ENCODE measurements around the gene PAQR5. TPM values are rescaled to one million over a fixed set of nuclear protein-coding genes. Genes with fewer than 3 reads are reported as not detected.

PAQR5 gene
- total and polyA plus RNA-seq, 7 donors = 0.08 to 0.39 (median 0.17) TPM; not detected in 1

GRCh38 chr15:69384626-69385598 lies 86.2 kb downstream of the PAQR5 start:
- no peak for DNase-seq
- no peak overlapping the region for H3K4me3 ChIP-seq
- ATAC-seq = no peak

GRCh38 chr15:69385831-69386230 lies 87.1 kb downstream of the PAQR5 start:
- H3K27ac ChIP-seq = no peak overlapping the region
- H3K36me3 ChIP-seq (ENCODE audit: insufficient read depth in 1 of 2, low read depth in 1 of 2) = no peaks in the 10 kb centered on the region
- intact Hi-C loops (cut with DNase I) = no loop called here
- no peak overlapping the region for H3K4me3 ChIP-seq
- WGBS, 3 donors = 94 to 98% (median 95%) methylated on average over 2 of the region's 2 CpGs
- H3K27me3 ChIP-seq (ENCODE audit: insufficient read depth in 3 of 3, low read length in 2 of 3) = no peaks in the 10 kb centered on the region
- ATAC-seq = no peak
- no peaks in the 10 kb centered on the region for H3K9me3 ChIP-seq
- DNase-seq = no peak
- H3K4me1 ChIP-seq = no peaks in the 10 kb centered on the region
- TF ChIP-seq CTCF (IDR thresholded peaks at IDR 0.05) = no peak

More at GRCh38 chr15:69384626-69385598, 86.2 kb downstream of the PAQR5 start:
- Histone ChIP-seq H3K36me3 (ENCODE audit: insufficient read depth in 1 of 2, low read depth in 1 of 2) (no peaks in the 10 kb centered on the region), H3K27ac (no peak overlapping the region), H3K9me3 (no peaks in the 10 kb centered on the region), H3K27me3 (ENCODE audit: insufficient read depth in 3 of 3, low read length in 2 of 3) (no peaks in the 10 kb centered on the region), H3K4me1 (no peaks in the 10 kb centered on the region)
- intact Hi-C loops (cut with DNase I) = no loop called here
- no peak for TF ChIP-seq CTCF (IDR thresholded peaks at IDR 0.05)
- WGBS, 3 donors = 82 to 88% (median 87%) methylated on average over 12 of the region's 12 CpGs

- DNase-seq (no peak), ATAC-seq (no peak)
- 63 to 73% (median 71%) methylated on average over 6 to 7 of the region's 7 CpGs for WGBS, 3 donors
- H3K4me1 ChIP-seq = no peaks in the 10 kb centered on the region
- no peaks in the 10 kb centered on the region for H3K27me3 ChIP-seq (ENCODE audit: insufficient read depth in 3 of 3, low read length in 2 of 3)
- no peak overlapping the region for H3K4me3 ChIP-seq
- no peaks in the 10 kb centered on the region for H3K36me3 ChIP-seq (ENCODE audit: insufficient read depth in 1 of 2, low read depth in 1 of 2)
- H3K9me3 ChIP-seq = no peaks in the 10 kb centered on the region
- TF ChIP-seq CTCF (IDR thresholded peaks at IDR 0.05) = no peak
- intact Hi-C loops (cut with DNase I) = no loop called here
- no peak overlapping the region for H3K27ac ChIP-seq
Observed at GRCh38 chr15:69386284-69386683, 87.6 kb downstream of the PAQR5 start.

- Histone ChIP-seq H3K9me3 (no peaks in the 10 kb centered on the region), H3K27me3 (ENCODE audit: insufficient read depth in 3 of 3, low read length in 2 of 3) (no peaks in the 10 kb centered on the region), H3K4me1 (no peaks in the 10 kb centered on the region), H3K36me3 (ENCODE audit: insufficient read depth in 1 of 2, low read depth in 1 of 2) (no peaks in the 10 kb centered on the region), H3K27ac (no peak overlapping the region), H3K4me3 (no peak overlapping the region)
- intact Hi-C loops (cut with DNase I) = no loop called here
- 55 to 62% (median 60%) methylated on average over 6 of the region's 6 CpGs for WGBS, 3 donors
- ATAC-seq (no peak), DNase-seq (no peak)
- no peak for TF ChIP-seq CTCF (IDR thresholded peaks at IDR 0.05)
Observed at GRCh38 chr15:69388260-69388705, 89.6 kb downstream of the PAQR5 start.
